Breast epithelium (tissue), 3 donors: ENCODE results near the gene MIF.

ENCODE experiments used
- POLR2A ChIP-seq: fragments of 450-650 bp; IDR thresholded peaks from one replicate; pipeline ENCODE4 v1.6.1; 2016; ENCODE audit warnings: antibody characterized with exemption, mild to moderate bottlenecking, moderate library complexity
- POLR2AphosphoS5 ChIP-seq, 3 donors: sonication (generic); formaldehyde crosslinking; IDR thresholded peaks; one replicate each; pipeline ENCODE4 v1.6.1; 2017; ENCODE audit warnings: antibody characterized with exemption in 3 of 3
- TF ChIP-seq, protein P1 (sequence below), 3 donors: fragments of 450-650 bp; IDR thresholded peaks; one replicate each; pipeline ENCODE4 v1.5.1; 2016 to 2017; ENCODE audit warnings: antibody characterized with exemption in 3 of 3, mild to moderate bottlenecking in 3 of 3, moderate library complexity in 3 of 3

- TF ChIP-seq POLR2A (no peak), POLR2AphosphoS5 (IDR thresholded peaks at IDR 0.05) (no peak)
- TF ChIP-seq, protein P1, sequence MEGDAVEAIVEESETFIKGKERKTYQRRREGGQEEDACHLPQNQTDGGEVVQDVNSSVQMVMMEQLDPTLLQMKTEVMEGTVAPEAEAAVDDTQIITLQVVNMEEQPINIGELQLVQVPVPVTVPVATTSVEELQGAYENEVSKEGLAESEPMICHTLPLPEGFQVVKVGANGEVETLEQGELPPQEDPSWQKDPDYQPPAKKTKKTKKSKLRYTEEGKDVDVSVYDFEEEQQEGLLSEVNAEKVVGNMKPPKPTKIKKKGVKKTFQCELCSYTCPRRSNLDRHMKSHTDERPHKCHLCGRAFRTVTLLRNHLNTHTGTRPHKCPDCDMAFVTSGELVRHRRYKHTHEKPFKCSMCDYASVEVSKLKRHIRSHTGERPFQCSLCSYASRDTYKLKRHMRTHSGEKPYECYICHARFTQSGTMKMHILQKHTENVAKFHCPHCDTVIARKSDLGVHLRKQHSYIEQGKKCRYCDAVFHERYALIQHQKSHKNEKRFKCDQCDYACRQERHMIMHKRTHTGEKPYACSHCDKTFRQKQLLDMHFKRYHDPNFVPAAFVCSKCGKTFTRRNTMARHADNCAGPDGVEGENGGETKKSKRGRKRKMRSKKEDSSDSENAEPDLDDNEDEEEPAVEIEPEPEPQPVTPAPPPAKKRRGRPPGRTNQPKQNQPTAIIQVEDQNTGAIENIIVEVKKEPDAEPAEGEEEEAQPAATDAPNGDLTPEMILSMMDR (IDR thresholded peaks at IDR 0.05), result no peak
Observed at GRCh38 chr22:23896166-23896522, 2.0 kb downstream of the MIF start.
